Uterus (tissue), 4 donors: ENCODE data around the gene CAPN9. TPM values are rescaled to one million over a fixed set of nuclear protein-coding genes. Genes with fewer than 3 reads are reported as not detected.

Source experiments
- DNase-seq, 2 donors: peaks; one replicate each; pipeline ENCODE4 v3.0.0-alpha.2; 2019 to 2020
- H3K27ac ChIP-seq, 2 donors: fragments of 200-600 bp; sonication (generic); 1 replicate in 1 of 2; 2 replicates in 1 of 2; pipeline ENCODE4 v1.5.1; 2016 to 2018
- H3K27me3 ChIP-seq, 2 donors: fragments of 200-600 bp; sonication (generic); one replicate each; pipeline ENCODE4 v1.5.1; 2018 to 2019; ENCODE audit warnings: control low read depth in 1 of 2
- H3K36me3 ChIP-seq, 2 donors: fragments of 200-600 bp; sonication (generic); one replicate each; pipeline ENCODE4 v1.5.1; 2019; ENCODE audit warnings: control low read depth in 1 of 2
- H3K4me1 ChIP-seq, 2 donors: fragments of 200-600 bp; sonication (generic); one replicate each; pipeline ENCODE4 v1.5.1; 2018 to 2019; ENCODE audit warnings: control low read depth in 1 of 2
- H3K4me3 ChIP-seq, 2 donors: fragments of 200-600 bp; sonication (generic); 1 replicate in 1 of 2; 2 replicates in 1 of 2; pipeline ENCODE4 v1.5.1; 2018 to 2019; ENCODE audit warnings: mild to moderate bottlenecking in 1 of 2
- H3K9me3 ChIP-seq, 2 donors: fragments of 200-600 bp; sonication (generic); one replicate each; pipeline ENCODE4 v1.5.1; 2019; ENCODE audit warnings: control low read depth in 1 of 2
- POLR2A ChIP-seq, 2 donors: fragments of 450-650 bp; IDR thresholded peaks; one replicate each; pipeline ENCODE4 v1.6.1; 2016; ENCODE audit warnings: antibody characterized with exemption in 2 of 2, mild to moderate bottlenecking in 1 of 2, moderate library complexity in 1 of 2
- intact Hi-C: fragments of 100-400 bp; cut with DNase I; formaldehyde crosslinking; loops from one replicate; pipeline ENCODE4 v1.15.1; 2023; ENCODE audit warnings: low total_unique reads
- total RNA-seq, 4 donors: library from RNA; depleted of rRNA in 3 of 4; stranded (reverse); fragments of >200 nt in 3 of 4; gene quantifications; one replicate each; pipeline versions ENCODE4 v1.1.0 to v1.2.4, GENCODE V29; 2014 to 2023
- TF ChIP-seq, protein P1 (sequence below), 4 experiments: fragments of 200-600 bp in 2 of 4; fragments of 450-650 bp in 2 of 4; sonication (generic) in 2 of 4; IDR thresholded peaks; one replicate each; pipeline ENCODE4 v1.5.1; 2016 to 2019; ENCODE audit warnings: antibody characterized with exemption in 4 of 4, mild to moderate bottlenecking in 2 of 4, moderate library complexity in 1 of 4
- donor health status: DM: yes; HTN: yes; CAD: no.

Gene CAPN9
- total RNA-seq, 4 donors from 2014 or later, result 0.41 TPM; not detected in 3

GRCh38 chr1:230823426-230823825, 76.2 kb downstream of the CAPN9 start:
- H3K36me3 ChIP-seq, result no peaks in the 10 kb centered on the region
- peaks cover 0 to 12% of the 10 kb centered on the region in 2 donors for H3K4me1 ChIP-seq
- no peaks in the 10 kb centered on the region for H3K9me3 ChIP-seq
- no peak for TF ChIP-seq POLR2A (IDR thresholded peaks at IDR 0.05)
- TF ChIP-seq, protein P1, sequence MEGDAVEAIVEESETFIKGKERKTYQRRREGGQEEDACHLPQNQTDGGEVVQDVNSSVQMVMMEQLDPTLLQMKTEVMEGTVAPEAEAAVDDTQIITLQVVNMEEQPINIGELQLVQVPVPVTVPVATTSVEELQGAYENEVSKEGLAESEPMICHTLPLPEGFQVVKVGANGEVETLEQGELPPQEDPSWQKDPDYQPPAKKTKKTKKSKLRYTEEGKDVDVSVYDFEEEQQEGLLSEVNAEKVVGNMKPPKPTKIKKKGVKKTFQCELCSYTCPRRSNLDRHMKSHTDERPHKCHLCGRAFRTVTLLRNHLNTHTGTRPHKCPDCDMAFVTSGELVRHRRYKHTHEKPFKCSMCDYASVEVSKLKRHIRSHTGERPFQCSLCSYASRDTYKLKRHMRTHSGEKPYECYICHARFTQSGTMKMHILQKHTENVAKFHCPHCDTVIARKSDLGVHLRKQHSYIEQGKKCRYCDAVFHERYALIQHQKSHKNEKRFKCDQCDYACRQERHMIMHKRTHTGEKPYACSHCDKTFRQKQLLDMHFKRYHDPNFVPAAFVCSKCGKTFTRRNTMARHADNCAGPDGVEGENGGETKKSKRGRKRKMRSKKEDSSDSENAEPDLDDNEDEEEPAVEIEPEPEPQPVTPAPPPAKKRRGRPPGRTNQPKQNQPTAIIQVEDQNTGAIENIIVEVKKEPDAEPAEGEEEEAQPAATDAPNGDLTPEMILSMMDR (IDR thresholded peaks at IDR 0.05), result no peak
- DNase-seq, result peak in 1 of 2 donors; percentile 52
- H3K27me3 ChIP-seq, result no peaks in the 10 kb centered on the region
- H3K4me3 ChIP-seq, result no peak overlapping the region
- H3K27ac ChIP-seq, result peak overlapping the region in 1 of 2 donors; percentile 60
- intact Hi-C loops, result no loop called here

GRCh38 chr1:230823931-230824381, 76.8 kb downstream of the CAPN9 start:
- no peaks in the 10 kb centered on the region for H3K9me3 ChIP-seq
- no peaks in the 10 kb centered on the region for H3K36me3 ChIP-seq
- H3K4me1 ChIP-seq, result peaks cover 0 to 12% of the 10 kb centered on the region in 2 donors
- no peaks in the 10 kb centered on the region for H3K27me3 ChIP-seq
- no peak for DNase-seq
- intact Hi-C loops, result no loop called here
- H3K4me3 ChIP-seq, result no peak overlapping the region
- peak overlapping the region; percentile 45 to 60 for H3K27ac ChIP-seq
- TF ChIP-seq, protein P1 (IDR thresholded peaks at IDR 0.05), result no peak
- TF ChIP-seq POLR2A (IDR thresholded peaks at IDR 0.05), result no peak

DNA sequence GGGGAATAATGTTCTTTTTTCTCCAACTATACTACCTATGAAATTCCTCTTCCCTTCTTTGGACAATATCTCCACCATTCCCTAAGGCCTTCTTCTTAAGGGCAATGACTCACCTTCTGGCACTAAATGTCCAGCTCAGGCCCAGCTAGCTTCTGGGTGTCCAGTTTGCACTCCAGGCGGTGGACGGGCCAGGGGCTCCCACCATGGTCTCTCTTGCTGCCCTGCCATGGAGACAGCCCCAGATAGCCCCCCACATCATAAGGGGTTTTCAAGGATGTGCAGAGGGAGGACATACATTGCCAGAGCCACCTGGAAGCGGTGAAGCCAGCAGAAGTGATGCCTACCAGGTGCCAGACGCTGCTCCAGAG, 77.3 kb downstream of the CAPN9 start:
- no peak for DNase-seq
- no peaks in the 10 kb centered on the region for H3K27me3 ChIP-seq
- intact Hi-C loops, result no loop called here

DNA sequence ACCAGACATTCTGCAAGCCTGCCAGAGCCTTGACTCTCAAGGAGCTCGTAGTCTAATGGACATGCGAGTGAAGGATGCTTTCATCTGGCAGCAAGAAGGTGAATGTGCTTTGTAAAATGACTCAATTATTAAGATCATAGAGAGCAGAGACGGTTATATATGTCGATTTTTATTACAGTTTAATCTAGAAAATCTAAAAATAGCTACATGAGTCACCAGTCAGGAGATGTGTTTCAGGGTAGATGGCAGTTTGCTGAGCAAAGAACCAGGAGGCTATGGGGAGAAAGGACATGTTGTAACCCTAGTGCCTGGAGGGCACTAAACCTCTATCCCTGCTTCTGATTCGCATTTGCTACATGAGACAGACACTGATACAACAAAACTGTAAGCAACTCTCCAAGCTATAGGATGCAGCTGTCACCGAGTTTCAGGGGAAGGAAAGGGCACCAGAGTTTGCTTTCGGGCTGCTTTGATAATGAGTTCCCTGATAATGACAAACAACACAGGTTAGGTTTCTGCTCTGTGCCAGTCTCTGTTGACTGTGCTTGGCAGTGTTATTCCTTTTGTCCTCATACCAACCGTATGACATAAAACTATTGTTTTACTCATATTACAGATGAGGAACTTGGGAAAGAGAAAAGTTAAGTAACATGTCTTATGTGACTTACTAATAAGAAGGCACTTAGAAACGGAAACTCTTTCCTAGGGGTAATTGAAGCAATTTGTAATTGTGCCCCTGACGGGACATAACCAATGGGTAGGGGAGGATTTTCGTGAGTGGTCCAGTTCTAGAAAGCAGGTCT, 77.9 kb downstream of the CAPN9 start:
- Histone ChIP-seq H3K27ac (peak overlapping the region; percentile 45 to 60), H3K4me1 (peaks cover 0 to 12% of the 10 kb centered on the region in 2 donors), H3K4me3 (no peak overlapping the region), H3K27me3 (no peaks in the 10 kb centered on the region), H3K9me3 (no peaks in the 10 kb centered on the region), H3K36me3 (no peaks in the 10 kb centered on the region)
- DNase-seq, result no peak
- TF ChIP-seq POLR2A (IDR thresholded peaks at IDR 0.05), result no peak
- TF ChIP-seq, protein P1 (IDR thresholded peaks at IDR 0.05), result no peak
- intact Hi-C loops, result no loop called here

More for the DNA sequence above, 77.3 kb downstream of the CAPN9 start:
- no peak overlapping the region for H3K4me3 ChIP-seq
- H3K9me3 ChIP-seq, result no peaks in the 10 kb centered on the region
- H3K4me1 ChIP-seq, result peaks cover 0 to 12% of the 10 kb centered on the region in 2 donors
- peak overlapping the region; percentile 45 to 60 for H3K27ac ChIP-seq
- no peaks in the 10 kb centered on the region for H3K36me3 ChIP-seq
- TF ChIP-seq, protein P1 (IDR thresholded peaks at IDR 0.05), result no peak
- no peak for TF ChIP-seq POLR2A (IDR thresholded peaks at IDR 0.05)

DNA sequence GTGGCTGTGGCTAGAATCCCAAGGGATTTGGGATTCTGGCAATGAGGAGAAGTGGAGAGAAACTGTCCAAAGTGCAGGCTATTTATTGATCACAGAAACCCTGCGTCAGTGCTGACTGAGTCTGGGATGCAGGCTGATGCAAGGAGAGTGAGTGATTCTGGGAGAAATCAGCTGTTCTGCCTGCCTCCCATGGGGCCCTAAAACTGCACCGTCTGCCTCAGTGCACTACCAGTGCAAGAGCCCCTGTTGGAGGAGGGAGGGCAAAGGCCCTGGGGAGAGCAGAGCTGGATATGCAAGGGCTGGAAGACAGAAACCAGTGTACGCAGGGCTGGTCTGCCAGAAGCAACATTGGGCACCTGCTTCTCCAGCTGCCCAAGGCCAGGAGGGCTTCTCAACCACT, 78.6 kb downstream of the CAPN9 start:
- no peak for TF ChIP-seq POLR2A (IDR thresholded peaks at IDR 0.05)
- TF ChIP-seq, protein P1 (IDR thresholded peaks at IDR 0.05), result no peak
- Histone ChIP-seq H3K36me3 (no peaks in the 10 kb centered on the region), H3K27me3 (no peaks in the 10 kb centered on the region), H3K4me3 (no peak overlapping the region), H3K27ac (peak overlapping the region; percentile 45 to 60), H3K4me1 (peaks cover 0 to 12% of the 10 kb centered on the region in 2 donors), H3K9me3 (no peaks in the 10 kb centered on the region)
- no peak for DNase-seq
- intact Hi-C loops, result no loop called here
